Neuron (in vitro differentiated cells): ENCODE results near the gene SLC6A1.

Experiments
- H2AFZ ChIP-seq: one replicate; pipeline ENCODE4 v1.6.1; 2013; ENCODE audit warnings: low read depth, mild to moderate bottlenecking, inconsistent platforms, low read length, moderate library complexity
- H3K27me3 ChIP-seq: one replicate; pipeline ENCODE4 v1.6.1; 2013; ENCODE audit warnings: low read length; ENCODE audit not compliant: insufficient read depth
- H3K36me3 ChIP-seq: one replicate; pipeline ENCODE4 v1.6.1; 2013; ENCODE audit warnings: low read length; ENCODE audit not compliant: insufficient read depth
- H3K4me1 ChIP-seq: one replicate; pipeline ENCODE4 v1.6.1; 2013; ENCODE audit warnings: low read length; ENCODE audit not compliant: insufficient read depth
- H3K4me3 ChIP-seq: 2 replicates; pipeline ENCODE4 v1.5.1; 2013; ENCODE audit warnings: mild to moderate bottlenecking, low read length, moderate library complexity
- H3K9me3 ChIP-seq: one replicate; pipeline ENCODE4 v1.6.1; 2013; ENCODE audit warnings: low read length

SLC6A1 gene

GRCh38 chr3:10956986-10957385 is 35.6 kb upstream of the SLC6A1 start:
- H3K4me1 ChIP-seq, result no peaks in the 10 kb centered on the region
- H3K27me3 ChIP-seq, result peaks cover 18% of the 10 kb centered on the region
- no peaks in the 10 kb centered on the region for H3K9me3 ChIP-seq
- H3K4me3 ChIP-seq, result no peak overlapping the region
- no peaks in the 10 kb centered on the region for H3K36me3 ChIP-seq
- H2AFZ ChIP-seq, result no peak overlapping the region

GRCh38 chr3:10957976-10958749 is 34.4 kb upstream of the SLC6A1 start:
- Histone ChIP-seq H3K9me3 (no peaks in the 10 kb centered on the region), H3K36me3 (no peaks in the 10 kb centered on the region), H3K4me3 (no peak overlapping the region), H3K4me1 (no peaks in the 10 kb centered on the region), H3K27me3 (peaks cover 18% of the 10 kb centered on the region), H2AFZ (no peak overlapping the region)

GRCh38 chr3:10960255-10960654 is 32.3 kb upstream of the SLC6A1 start:
- H3K27me3 ChIP-seq, result peaks cover 14% of the 10 kb centered on the region
- H3K36me3 ChIP-seq, result no peaks in the 10 kb centered on the region
- no peak overlapping the region for H2AFZ ChIP-seq
- H3K4me3 ChIP-seq, result no peak overlapping the region
- H3K4me1 ChIP-seq, result no peaks in the 10 kb centered on the region
- no peaks in the 10 kb centered on the region for H3K9me3 ChIP-seq

- no peak overlapping the region for H3K4me3 ChIP-seq
- peaks cover 9% of the 10 kb centered on the region for H3K27me3 ChIP-seq
- no peaks in the 10 kb centered on the region for H3K4me1 ChIP-seq
- no peak overlapping the region for H2AFZ ChIP-seq
- H3K36me3 ChIP-seq, result no peaks in the 10 kb centered on the region
- no peaks in the 10 kb centered on the region for H3K9me3 ChIP-seq
Measured at GRCh38 chr3:10961921-10962320, 30.6 kb upstream of the SLC6A1 start.

- no peak overlapping the region for H3K4me3 ChIP-seq
- no peak overlapping the region for H2AFZ ChIP-seq
- H3K36me3 ChIP-seq, result no peaks in the 10 kb centered on the region
- no peaks in the 10 kb centered on the region for H3K9me3 ChIP-seq
- peaks cover 5% of the 10 kb centered on the region for H3K27me3 ChIP-seq
- H3K4me1 ChIP-seq, result no peaks in the 10 kb centered on the region
Measured at GRCh38 chr3:10962481-10963036, 30.0 kb upstream of the SLC6A1 start.

GRCh38 chr3:10964537-10965167 is 27.9 kb upstream of the SLC6A1 start:
- Histone ChIP-seq H3K4me1 (no peaks in the 10 kb centered on the region), H3K27me3 (no peaks in the 10 kb centered on the region), H3K9me3 (no peaks in the 10 kb centered on the region), H3K4me3 (no peak overlapping the region), H3K36me3 (no peaks in the 10 kb centered on the region), H2AFZ (no peak overlapping the region)

- Histone ChIP-seq H3K36me3 (no peaks in the 10 kb centered on the region), H3K9me3 (no peaks in the 10 kb centered on the region), H2AFZ (no peak overlapping the region), H3K4me1 (no peaks in the 10 kb centered on the region), H3K4me3 (no peak overlapping the region), H3K27me3 (peaks cover 4% of the 10 kb centered on the region)
Measured at GRCh38 chr3:10968401-10968800, 24.1 kb upstream of the SLC6A1 start.

GRCh38 chr3:10970306-10970960 is 22.1 kb upstream of the SLC6A1 start:
- Histone ChIP-seq H3K36me3 (no peaks in the 10 kb centered on the region), H3K9me3 (no peaks in the 10 kb centered on the region), H2AFZ (no peak overlapping the region), H3K4me3 (no peak overlapping the region), H3K4me1 (no peaks in the 10 kb centered on the region), H3K27me3 (peaks cover 4% of the 10 kb centered on the region)

GRCh38 chr3:10972072-10972782 is 20.3 kb upstream of the SLC6A1 start:
- Histone ChIP-seq H3K36me3 (no peaks in the 10 kb centered on the region), H2AFZ (no peak overlapping the region), H3K9me3 (no peaks in the 10 kb centered on the region), H3K27me3 (peaks cover 4% of the 10 kb centered on the region), H3K4me3 (no peak overlapping the region), H3K4me1 (no peaks in the 10 kb centered on the region)

- peaks cover 4% of the 10 kb centered on the region for H3K27me3 ChIP-seq
- H3K4me1 ChIP-seq, result no peaks in the 10 kb centered on the region
- H3K4me3 ChIP-seq, result no peak overlapping the region
- H3K9me3 ChIP-seq, result no peaks in the 10 kb centered on the region
- H2AFZ ChIP-seq, result no peak overlapping the region
- H3K36me3 ChIP-seq, result no peaks in the 10 kb centered on the region
Measured at GRCh38 chr3:10973046-10973595, 19.4 kb upstream of the SLC6A1 start.

- no peak overlapping the region for H2AFZ ChIP-seq
- no peak overlapping the region for H3K4me3 ChIP-seq
- peaks cover 4% of the 10 kb centered on the region for H3K27me3 ChIP-seq
- no peaks in the 10 kb centered on the region for H3K9me3 ChIP-seq
- H3K36me3 ChIP-seq, result no peaks in the 10 kb centered on the region
- no peaks in the 10 kb centered on the region for H3K4me1 ChIP-seq
Measured at GRCh38 chr3:10974131-10974530, 18.4 kb upstream of the SLC6A1 start.

GRCh38 chr3:10974746-10975375 is 17.7 kb upstream of the SLC6A1 start:
- H3K36me3 ChIP-seq, result no peaks in the 10 kb centered on the region
- no peaks in the 10 kb centered on the region for H3K4me1 ChIP-seq
- no peak overlapping the region for H3K4me3 ChIP-seq
- no peaks in the 10 kb centered on the region for H3K9me3 ChIP-seq
- H2AFZ ChIP-seq, result no peak overlapping the region
- H3K27me3 ChIP-seq, result peaks cover 4% of the 10 kb centered on the region
